Central memory CD4-positive, alpha-beta T cell (primary cell): ENCODE data around the gene RPL37.
"Not testable (repeated sequence)": the region's sequence is repeated elsewhere in the genome, so short reads cannot be mapped to it uniquely, and the experiment has no call there.

Experiments
- DNase-seq: peaks from one replicate; pipeline ENCODE4 v3.0.0; 2022

RPL37 gene

GRCh38 chr5:40833712-40834229 is 1.3 kb downstream of the RPL37 start:
- no peak for DNase-seq

GRCh38 chr5:40832345-40832744 is 2.7 kb downstream of the RPL37 start:
- DNase-seq = no peak

- DNase-seq = no peak
Measured at GRCh38 chr5:40831346-40832210, 3.4 kb downstream of the RPL37 start.

GRCh38 chr5:40829748-40830533 is 5.1 kb downstream of the RPL37 start:
- no peak for DNase-seq

GRCh38 chr5:40828690-40829661 is 6.0 kb downstream of the RPL37 start:
- no peak for DNase-seq

- no peak for DNase-seq
Measured at GRCh38 chr5:40828021-40828631, 6.9 kb downstream of the RPL37 start.

GRCh38 chr5:40827188-40827977 is 7.6 kb downstream of the RPL37 start:
- DNase-seq = no peak

GRCh38 chr5:40826489-40827187 is 8.4 kb downstream of the RPL37 start:
- no peak for DNase-seq

- DNase-seq = not testable (repeated sequence)
Measured at GRCh38 chr5:40825461-40826043, 9.5 kb downstream of the RPL37 start.

GRCh38 chr5:40823459-40823858 is 11.6 kb downstream of the RPL37 start:
- no peak for DNase-seq

- no peak for DNase-seq
Measured at GRCh38 chr5:40813698-40814281, 21.2 kb downstream of the RPL37 start.

GRCh38 chr5:40812125-40812524 is 22.9 kb downstream of the RPL37 start:
- DNase-seq = no peak

- DNase-seq = no peak
Measured at GRCh38 chr5:40801771-40802562, 33.1 kb downstream of the RPL37 start.

- no peak for DNase-seq
Measured at GRCh38 chr5:40799258-40799657, 35.8 kb downstream of the RPL37 start.

GRCh38 chr5:40798801-40799210 is 36.2 kb downstream of the RPL37 start:
- DNase-seq = no peak

GRCh38 chr5:40798012-40798800 is 36.8 kb downstream of the RPL37 start, which contains the start of gene PRKAA1:
TSS of gene PRKAA1 (minus strand) at chr5:40798374. CDS start at chr5:40798189, 185 bp downstream.
- peak; percentile 91 for DNase-seq

GRCh38 chr5:40797273-40798011 is 37.6 kb downstream of the RPL37 start:
- peak; percentile 77 for DNase-seq
